Measurements from ENCODE around the gene CRHR1. TPM values are rescaled to one million over a fixed set of nuclear protein-coding genes. Genes with fewer than 3 reads are reported as not detected.

Gene CRHR1
- total RNA-seq, 1 donor from 2014 or later: not detected

DNA sequence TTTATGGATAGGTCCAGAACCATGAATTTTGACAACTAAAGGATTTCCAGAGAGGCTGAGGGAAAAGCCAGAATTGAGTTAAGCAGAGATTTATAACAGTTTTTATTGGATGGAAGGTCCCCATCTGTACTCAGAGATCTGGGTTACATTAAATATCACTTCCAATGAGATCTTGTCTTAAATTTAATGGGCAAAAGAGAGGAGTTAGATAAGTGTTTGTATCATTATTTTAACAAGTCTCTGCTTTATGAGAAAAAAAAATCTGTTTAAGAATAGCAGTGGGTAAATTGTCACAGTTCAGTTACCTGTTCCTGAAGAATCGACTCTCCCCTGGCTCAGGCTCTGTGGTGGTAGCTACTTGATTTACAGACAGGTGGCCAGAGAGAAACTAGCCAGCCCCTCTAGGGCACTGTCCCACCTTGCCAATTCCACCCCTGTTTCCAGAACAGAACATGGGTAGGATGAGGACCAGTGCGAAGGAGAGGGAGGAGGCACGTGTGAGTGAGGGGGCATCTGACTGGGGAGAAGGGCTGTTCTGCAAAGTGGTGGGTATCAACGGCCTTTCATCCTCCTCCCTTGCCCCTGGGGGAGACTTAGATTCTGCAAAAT lies 22.1 kb upstream of the CRHR1 start:
- TF ChIP-seq, protein P1, sequence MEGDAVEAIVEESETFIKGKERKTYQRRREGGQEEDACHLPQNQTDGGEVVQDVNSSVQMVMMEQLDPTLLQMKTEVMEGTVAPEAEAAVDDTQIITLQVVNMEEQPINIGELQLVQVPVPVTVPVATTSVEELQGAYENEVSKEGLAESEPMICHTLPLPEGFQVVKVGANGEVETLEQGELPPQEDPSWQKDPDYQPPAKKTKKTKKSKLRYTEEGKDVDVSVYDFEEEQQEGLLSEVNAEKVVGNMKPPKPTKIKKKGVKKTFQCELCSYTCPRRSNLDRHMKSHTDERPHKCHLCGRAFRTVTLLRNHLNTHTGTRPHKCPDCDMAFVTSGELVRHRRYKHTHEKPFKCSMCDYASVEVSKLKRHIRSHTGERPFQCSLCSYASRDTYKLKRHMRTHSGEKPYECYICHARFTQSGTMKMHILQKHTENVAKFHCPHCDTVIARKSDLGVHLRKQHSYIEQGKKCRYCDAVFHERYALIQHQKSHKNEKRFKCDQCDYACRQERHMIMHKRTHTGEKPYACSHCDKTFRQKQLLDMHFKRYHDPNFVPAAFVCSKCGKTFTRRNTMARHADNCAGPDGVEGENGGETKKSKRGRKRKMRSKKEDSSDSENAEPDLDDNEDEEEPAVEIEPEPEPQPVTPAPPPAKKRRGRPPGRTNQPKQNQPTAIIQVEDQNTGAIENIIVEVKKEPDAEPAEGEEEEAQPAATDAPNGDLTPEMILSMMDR (IDR thresholded peaks at IDR 0.05; ENCODE audit: insufficient read depth, low read length, severe bottlenecking): no peak
- DNase-seq (ENCODE audit: low read depth) (no peak), FAIRE-seq (no peak)
- Histone ChIP-seq H3K27me3 (ENCODE audit: control insufficient read depth, insufficient read depth, low read length) (peaks cover 3% of the 10 kb centered on the region), H3K4me3 (ENCODE audit: low read depth, low read length) (no peak overlapping the region), H3K36me3 (ENCODE audit: control insufficient read depth, insufficient read depth, low read length) (no peaks in the 10 kb centered on the region)

DNA sequence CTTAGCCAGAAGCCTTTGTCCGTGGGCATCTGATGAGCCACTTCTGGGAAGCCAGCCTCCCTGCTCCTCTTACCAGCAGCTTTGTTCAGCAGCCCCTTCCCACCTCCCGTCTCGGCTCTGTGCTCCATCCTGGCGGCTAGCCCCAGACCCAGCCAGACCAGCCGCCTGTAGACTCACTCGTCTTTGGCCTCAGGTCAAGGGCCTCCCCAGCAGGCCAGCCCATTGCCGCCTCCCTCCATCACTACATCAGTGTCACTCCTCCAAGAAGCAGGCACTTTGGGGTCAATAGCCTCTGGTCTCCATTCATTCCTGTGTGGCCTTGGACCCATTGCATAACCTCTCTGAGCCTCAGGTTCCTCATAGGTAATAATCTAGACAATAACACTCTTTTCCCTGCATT lies 20.9 kb upstream of the CRHR1 start:
- Histone ChIP-seq H3K27me3 (ENCODE audit: control insufficient read depth, insufficient read depth, low read length) (peaks cover 3% of the 10 kb centered on the region), H3K36me3 (ENCODE audit: control insufficient read depth, insufficient read depth, low read length) (no peaks in the 10 kb centered on the region), H3K4me3 (ENCODE audit: low read depth, low read length) (no peak overlapping the region)
- DNase-seq (ENCODE audit: low read depth): no peak
- no peak for FAIRE-seq
- TF ChIP-seq, protein P1 (IDR thresholded peaks at IDR 0.05; ENCODE audit: insufficient read depth, low read length, severe bottlenecking): no peak

DNA sequence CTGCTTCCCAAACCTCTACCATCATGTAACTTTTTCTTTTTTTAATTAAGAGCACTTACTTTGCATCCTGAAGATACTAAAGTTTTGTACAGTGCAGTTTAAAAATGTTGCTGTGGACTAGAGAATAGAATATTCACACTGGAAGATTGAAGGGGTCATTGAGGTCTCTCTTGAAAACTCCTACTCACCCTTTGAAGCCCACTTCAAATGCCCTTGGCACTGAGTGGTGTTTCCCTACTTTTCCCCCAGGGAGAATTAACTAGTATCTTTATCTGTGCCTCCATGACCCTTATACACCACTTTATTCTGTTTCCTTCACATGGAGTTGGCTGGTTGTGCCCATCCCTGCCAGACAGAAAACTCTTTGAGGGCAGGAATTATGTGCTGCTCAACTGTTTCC lies 19.6 kb upstream of the CRHR1 start:
- no peak for DNase-seq (ENCODE audit: low read depth)
- TF ChIP-seq, protein P1 (IDR thresholded peaks at IDR 0.05; ENCODE audit: insufficient read depth, low read length, severe bottlenecking): no peak
- FAIRE-seq: no peak
- no peak overlapping the region for H3K4me3 ChIP-seq (ENCODE audit: low read depth, low read length)
- H3K36me3 ChIP-seq (ENCODE audit: control insufficient read depth, insufficient read depth, low read length): no peaks in the 10 kb centered on the region
- peaks cover 3% of the 10 kb centered on the region for H3K27me3 ChIP-seq (ENCODE audit: control insufficient read depth, insufficient read depth, low read length)

DNA sequence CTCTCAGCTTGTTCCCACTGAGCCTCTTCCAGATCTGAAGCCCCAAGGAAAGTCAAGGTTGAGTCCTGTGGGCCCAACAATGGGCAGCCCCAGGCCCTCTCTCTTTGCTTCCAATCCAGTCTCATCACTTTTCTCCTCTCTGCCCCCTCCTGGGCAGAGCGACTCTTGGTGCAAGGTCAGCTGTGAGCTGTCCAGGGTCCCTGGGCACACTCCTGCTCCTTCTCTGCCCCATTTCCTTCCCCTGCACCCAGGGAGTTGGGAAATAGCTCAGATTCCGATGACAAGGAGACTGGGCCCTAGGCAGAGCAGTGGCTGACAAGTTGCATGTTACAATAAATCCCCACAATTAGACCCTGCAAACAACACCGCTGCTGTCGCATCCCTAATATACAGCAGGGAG lies 16.1 kb upstream of the CRHR1 start:
- no peak for FAIRE-seq
- peaks cover 4% of the 10 kb centered on the region for H3K27me3 ChIP-seq (ENCODE audit: control insufficient read depth, insufficient read depth, low read length)

GRCh38 chr17:45770632-45771270 lies 13.4 kb upstream of the CRHR1 start:
- Histone ChIP-seq H3K4me3 (ENCODE audit: low read depth, low read length) (no peak overlapping the region), H3K36me3 (ENCODE audit: control insufficient read depth, insufficient read depth, low read length) (no peaks in the 10 kb centered on the region), H3K27me3 (ENCODE audit: control insufficient read depth, insufficient read depth, low read length) (peaks cover 3% of the 10 kb centered on the region)
- FAIRE-seq (no peak), DNase-seq (ENCODE audit: low read depth) (no peak)
- TF ChIP-seq, protein P1 (IDR thresholded peaks at IDR 0.05; ENCODE audit: insufficient read depth, low read length, severe bottlenecking): no peak

More for the DNA sequence above, 16.1 kb upstream of the CRHR1 start:
- no peak for DNase-seq (ENCODE audit: low read depth)
- no peak overlapping the region for H3K4me3 ChIP-seq (ENCODE audit: low read depth, low read length)
- H3K36me3 ChIP-seq (ENCODE audit: control insufficient read depth, insufficient read depth, low read length): no peaks in the 10 kb centered on the region
- TF ChIP-seq, protein P1 (IDR thresholded peaks at IDR 0.05; ENCODE audit: insufficient read depth, low read length, severe bottlenecking): no peak

Data from bronchial epithelial cell (primary cell).